HL-60 (cell line): ENCODE measurements around the gene ANKDD1A.

ENCODE experiments used
- POLR2AphosphoS5 ChIP-seq: IDR thresholded peaks from 2 replicates; pipeline ENCODE4 v1.6.1; 2012; ENCODE audit warnings: low read depth
- TF ChIP-seq, protein P1 (sequence below): IDR thresholded peaks from one replicate; pipeline ENCODE4 v1.5.1; 2011; ENCODE audit warnings: low read length, control low read depth, inconsistent platforms; ENCODE audit not compliant: insufficient read depth

DNA sequence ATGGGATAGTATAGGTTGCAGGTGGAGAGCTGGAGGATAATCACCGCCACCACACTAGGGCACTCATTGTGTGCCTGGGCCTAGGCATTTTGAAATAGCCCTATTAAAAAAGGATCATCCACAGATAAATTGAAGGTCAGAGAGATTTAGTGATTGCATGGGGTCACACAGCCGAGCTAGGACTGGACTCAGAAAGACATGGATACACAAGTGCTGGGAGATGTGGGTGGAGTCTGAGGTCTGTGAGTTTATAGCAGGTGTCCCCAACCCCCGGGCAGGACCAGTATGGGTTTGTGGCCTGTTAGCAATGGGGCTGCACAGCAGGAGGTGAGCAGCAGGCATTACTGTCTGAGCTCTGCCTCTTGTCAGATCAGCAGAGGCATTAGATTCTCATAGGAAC lies 5.3 kb upstream of the ANKDD1A start:
- TF ChIP-seq, protein P1, sequence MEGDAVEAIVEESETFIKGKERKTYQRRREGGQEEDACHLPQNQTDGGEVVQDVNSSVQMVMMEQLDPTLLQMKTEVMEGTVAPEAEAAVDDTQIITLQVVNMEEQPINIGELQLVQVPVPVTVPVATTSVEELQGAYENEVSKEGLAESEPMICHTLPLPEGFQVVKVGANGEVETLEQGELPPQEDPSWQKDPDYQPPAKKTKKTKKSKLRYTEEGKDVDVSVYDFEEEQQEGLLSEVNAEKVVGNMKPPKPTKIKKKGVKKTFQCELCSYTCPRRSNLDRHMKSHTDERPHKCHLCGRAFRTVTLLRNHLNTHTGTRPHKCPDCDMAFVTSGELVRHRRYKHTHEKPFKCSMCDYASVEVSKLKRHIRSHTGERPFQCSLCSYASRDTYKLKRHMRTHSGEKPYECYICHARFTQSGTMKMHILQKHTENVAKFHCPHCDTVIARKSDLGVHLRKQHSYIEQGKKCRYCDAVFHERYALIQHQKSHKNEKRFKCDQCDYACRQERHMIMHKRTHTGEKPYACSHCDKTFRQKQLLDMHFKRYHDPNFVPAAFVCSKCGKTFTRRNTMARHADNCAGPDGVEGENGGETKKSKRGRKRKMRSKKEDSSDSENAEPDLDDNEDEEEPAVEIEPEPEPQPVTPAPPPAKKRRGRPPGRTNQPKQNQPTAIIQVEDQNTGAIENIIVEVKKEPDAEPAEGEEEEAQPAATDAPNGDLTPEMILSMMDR = no peak
- no peak for TF ChIP-seq POLR2AphosphoS5
